ENCODE data around the gene TXNDC17. TPM values are rescaled to one million over a fixed set of nuclear protein-coding genes. Genes with fewer than 3 reads are reported as not detected.

The TXNDC17 gene
- total and polyA plus RNA-seq, 7 experiments from 2014 or later = 14.3 to 89.7 (median 20.7) TPM

DNA sequence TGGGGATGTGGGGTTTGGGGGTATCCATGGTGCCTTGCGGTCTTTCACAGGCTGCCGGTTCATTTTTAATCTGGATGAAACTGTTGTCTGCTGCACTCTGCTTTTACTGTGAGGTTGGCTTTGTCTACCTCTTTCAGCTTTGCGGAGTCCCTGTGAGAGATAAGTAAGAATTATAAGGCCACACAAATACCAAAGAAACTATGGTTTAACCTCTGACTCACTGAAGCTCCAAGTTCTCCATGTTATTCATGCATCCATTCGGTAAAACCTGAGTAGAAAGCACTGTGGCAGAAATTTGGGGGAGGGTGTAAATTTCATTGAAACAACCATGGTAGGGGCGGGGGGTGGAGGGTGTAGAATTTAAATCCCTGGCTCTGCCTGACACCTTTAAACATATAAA, 30.8 kb upstream of the TXNDC17 start:
- H3K4me1 Mint-ChIP-seq = peaks cover 0 to 13% (median 0%) of the 10 kb centered on the region in 7 donors

DNA sequence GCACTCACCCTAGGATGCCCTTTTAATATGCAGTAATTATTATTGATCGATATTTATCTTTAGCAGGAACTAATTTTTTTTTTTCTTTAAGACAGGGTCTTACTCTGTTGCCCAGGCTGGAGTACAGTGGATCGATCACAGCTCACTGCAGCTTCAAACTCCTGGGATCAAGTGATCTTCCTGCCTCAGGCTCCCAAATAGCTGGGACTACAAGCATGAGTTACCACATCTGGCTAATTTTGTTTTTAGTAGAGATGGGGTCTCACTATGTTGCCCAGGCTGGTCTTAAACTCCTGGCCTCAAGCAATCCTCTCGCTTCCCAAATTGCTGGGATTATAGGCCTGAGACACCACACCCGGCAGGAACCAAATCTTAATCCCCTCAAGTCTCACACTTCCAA, 29.6 kb upstream of the TXNDC17 start:
- Histone ChIP-seq H3K9me3 (ENCODE audit: control insufficient read depth in 2 of 3, low read length in 3 of 3) (no peaks in the 10 kb centered on the region), H3K4me3 (ENCODE audit: low read length) (no peak overlapping the region), H3K27me3 (ENCODE audit: control insufficient read depth in 2 of 2, insufficient read depth in 2 of 2, low read length in 2 of 2) (no peaks in the 10 kb centered on the region), H3K27ac (ENCODE audit: low read depth, low read length) (no peak overlapping the region), H3K4me1 (ENCODE audit: control insufficient read depth in 2 of 2, insufficient read depth in 2 of 2, low read length in 2 of 2) (no peaks in the 10 kb centered on the region), H3K36me3 (ENCODE audit: control insufficient read depth in 2 of 3, insufficient read depth in 3 of 3, low read length in 3 of 3) (peaks cover 0 to 39% (median 11%) of the 10 kb centered on the region in 3 experiments)
- Mint-ChIP-seq H3K4me1 (peaks cover 0 to 13% (median 0%) of the 10 kb centered on the region in 7 donors), H3K27me3 (no peaks in the 10 kb centered on the region), H3K4me3 (no peak overlapping the region), H3K36me3 (peaks cover 0 to 53% (median 24%) of the 10 kb centered on the region in 5 donors), H3K9me3 (no peaks in the 10 kb centered on the region), H3K27ac (no peak overlapping the region)
- DNase-seq (no peak), ATAC-seq (no peak)
- intact Hi-C loops (cut with micrococcal nuclease) = no loop called here
- ChIA-PET CTCF (interaction anchor here (1.1 kb wide), 1 partner anchor 20 kb away, joined by 3 read pairs; no protein-coding TSS in a partner anchor), POLR2A (no interaction called here)

More for the DNA sequence above, 30.8 kb upstream of the TXNDC17 start:
- Mint-ChIP-seq H3K27ac (no peak overlapping the region), H3K4me3 (no peak overlapping the region), H3K36me3 (peaks cover 6 to 62% (median 33%) of the 10 kb centered on the region in 5 donors), H3K9me3 (no peaks in the 10 kb centered on the region), H3K27me3 (no peaks in the 10 kb centered on the region)
- no peaks in the 10 kb centered on the region for H3K27me3 ChIP-seq (ENCODE audit: control insufficient read depth in 2 of 2, insufficient read depth in 2 of 2, low read length in 2 of 2)
- H3K27ac ChIP-seq (ENCODE audit: low read depth, low read length) = no peak overlapping the region
- no peak for DNase-seq
- ChIA-PET POLR2A (no interaction called here), CTCF (no interaction called here)
- no peaks in the 10 kb centered on the region for H3K4me1 ChIP-seq (ENCODE audit: control insufficient read depth in 2 of 2, insufficient read depth in 2 of 2, low read length in 2 of 2)
- H3K36me3 ChIP-seq (ENCODE audit: control insufficient read depth in 2 of 3, insufficient read depth in 3 of 3, low read length in 3 of 3) = peaks cover 0 to 51% (median 11%) of the 10 kb centered on the region in 3 experiments
- intact Hi-C loops (cut with micrococcal nuclease) = no loop called here
- H3K9me3 ChIP-seq (ENCODE audit: control insufficient read depth in 2 of 3, low read length in 3 of 3) = no peaks in the 10 kb centered on the region
- no peak for ATAC-seq
- no peak overlapping the region for H3K4me3 ChIP-seq (ENCODE audit: low read length)

DNA sequence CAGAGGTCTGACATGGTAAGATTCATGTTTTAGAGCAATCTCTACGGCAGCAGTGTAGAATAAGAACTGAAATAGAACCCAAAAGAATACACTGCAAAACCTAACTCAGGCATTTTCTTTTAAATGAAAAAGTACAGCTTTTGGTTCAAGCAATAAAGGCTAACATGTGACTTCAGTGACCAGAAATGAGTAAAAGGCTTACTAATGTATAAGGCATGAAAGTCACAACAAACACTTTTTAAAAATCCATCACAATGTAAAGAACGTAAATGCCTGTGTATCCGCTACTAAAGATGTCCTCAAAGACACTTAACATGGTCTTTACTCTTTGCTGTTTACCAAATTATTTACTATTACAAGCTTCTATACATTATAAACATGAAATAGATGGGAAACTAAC, 16.9 kb upstream of the TXNDC17 start:
- H3K9me3 ChIP-seq (ENCODE audit: control insufficient read depth in 2 of 3, low read length in 3 of 3) = no peaks in the 10 kb centered on the region
- no peaks in the 10 kb centered on the region for H3K4me1 ChIP-seq (ENCODE audit: control insufficient read depth in 2 of 2, insufficient read depth in 2 of 2, low read length in 2 of 2)
- Mint-ChIP-seq H3K4me1 (no peaks in the 10 kb centered on the region), H3K27ac (no peak overlapping the region), H3K27me3 (no peaks in the 10 kb centered on the region), H3K4me3 (no peak overlapping the region), H3K9me3 (no peaks in the 10 kb centered on the region), H3K36me3 (peaks cover 3 to 49% (median 11%) of the 10 kb centered on the region in 5 donors)
- H3K36me3 ChIP-seq (ENCODE audit: control insufficient read depth in 2 of 3, insufficient read depth in 3 of 3, low read length in 3 of 3) = peaks cover 0 to 34% (median 11%) of the 10 kb centered on the region in 3 experiments
- intact Hi-C loops (cut with micrococcal nuclease) = no loop called here
- H3K27me3 ChIP-seq (ENCODE audit: control insufficient read depth in 2 of 2, insufficient read depth in 2 of 2, low read length in 2 of 2) = no peaks in the 10 kb centered on the region
- no peak for ATAC-seq
- DNase-seq = no peak
- CTCF ChIA-PET = no interaction called here
- no peak overlapping the region for H3K27ac ChIP-seq (ENCODE audit: low read depth, low read length)
- POLR2A ChIA-PET = no interaction called here
- H3K4me3 ChIP-seq (ENCODE audit: low read length) = no peak overlapping the region

DNA sequence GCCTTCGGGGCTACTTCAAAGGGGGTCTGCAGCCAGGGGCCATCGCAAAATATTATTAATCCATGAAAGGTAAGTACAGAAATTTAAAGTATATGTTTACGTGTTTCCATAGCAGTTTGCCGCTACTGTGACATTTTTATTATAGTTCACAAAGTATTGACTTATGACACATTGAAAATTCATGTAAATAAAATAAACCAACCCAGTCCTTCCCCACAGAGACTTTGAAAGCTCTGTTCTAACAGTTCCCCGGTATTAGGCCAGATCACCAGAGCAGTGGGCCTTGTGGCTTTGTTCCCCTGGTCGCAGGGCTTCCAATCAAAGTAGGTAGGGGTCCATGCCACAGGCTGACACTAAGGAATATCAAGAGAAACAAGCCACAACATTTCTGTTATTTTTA, 14.2 kb upstream of the TXNDC17 start:
- Histone ChIP-seq H3K4me1 (ENCODE audit: control insufficient read depth in 2 of 2, insufficient read depth in 2 of 2, low read length in 2 of 2) (no peaks in the 10 kb centered on the region), H3K36me3 (ENCODE audit: control insufficient read depth in 2 of 3, insufficient read depth in 3 of 3, low read length in 3 of 3) (peaks cover 4 to 39% (median 7%) of the 10 kb centered on the region in 3 experiments), H3K27me3 (ENCODE audit: control insufficient read depth in 2 of 2, insufficient read depth in 2 of 2, low read length in 2 of 2) (no peaks in the 10 kb centered on the region), H3K27ac (ENCODE audit: low read depth, low read length) (no peak overlapping the region), H3K4me3 (ENCODE audit: low read length) (no peak overlapping the region), H3K9me3 (ENCODE audit: control insufficient read depth in 2 of 3, low read length in 3 of 3) (no peaks in the 10 kb centered on the region)
- Mint-ChIP-seq H3K36me3 (peaks cover 3 to 54% (median 22%) of the 10 kb centered on the region in 5 donors), H3K27ac (no peak overlapping the region), H3K4me1 (peaks cover 2 to 12% (median 8%) of the 10 kb centered on the region in 7 donors), H3K27me3 (no peaks in the 10 kb centered on the region), H3K9me3 (no peaks in the 10 kb centered on the region), H3K4me3 (no peak overlapping the region)
- ATAC-seq = no peak
- DNase-seq = no peak
- intact Hi-C loops (cut with micrococcal nuclease) = no loop called here
- POLR2A ChIA-PET = no interaction called here
- CTCF ChIA-PET = no interaction called here

DNA sequence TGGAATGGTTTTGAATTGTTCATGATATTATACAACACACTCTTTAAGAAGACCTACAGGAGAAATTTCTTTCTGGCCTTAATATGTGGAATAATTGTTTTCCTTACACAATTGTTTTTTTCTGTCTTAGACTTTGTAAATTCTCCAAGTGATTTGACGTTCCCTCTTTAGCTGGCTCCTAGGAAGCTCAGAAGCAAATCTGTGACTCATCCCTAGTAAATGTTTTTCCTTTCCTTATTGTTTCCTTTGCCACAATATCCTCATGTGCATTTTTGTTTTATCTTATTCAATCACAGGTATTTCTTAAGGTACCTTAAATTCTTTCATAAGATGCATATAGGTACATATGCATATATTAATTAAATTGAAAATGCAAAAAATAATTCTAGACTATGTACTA, 13.8 kb upstream of the TXNDC17 start:
- Histone ChIP-seq H3K27ac (ENCODE audit: low read depth, low read length) (no peak overlapping the region), H3K27me3 (ENCODE audit: control insufficient read depth in 2 of 2, insufficient read depth in 2 of 2, low read length in 2 of 2) (no peaks in the 10 kb centered on the region), H3K4me1 (ENCODE audit: control insufficient read depth in 2 of 2, insufficient read depth in 2 of 2, low read length in 2 of 2) (no peaks in the 10 kb centered on the region), H3K36me3 (ENCODE audit: control insufficient read depth in 2 of 3, insufficient read depth in 3 of 3, low read length in 3 of 3) (peaks cover 4 to 36% (median 7%) of the 10 kb centered on the region in 3 experiments), H3K4me3 (ENCODE audit: low read length) (no peak overlapping the region), H3K9me3 (ENCODE audit: control insufficient read depth in 2 of 3, low read length in 3 of 3) (no peaks in the 10 kb centered on the region)
- DNase-seq (no peak), ATAC-seq (no peak)
- Mint-ChIP-seq H3K36me3 (peaks cover 3 to 55% (median 23%) of the 10 kb centered on the region in 5 donors), H3K27me3 (no peaks in the 10 kb centered on the region), H3K9me3 (no peaks in the 10 kb centered on the region), H3K4me1 (peaks cover 2 to 12% (median 8%) of the 10 kb centered on the region in 7 donors), H3K4me3 (no peak overlapping the region), H3K27ac (no peak overlapping the region)
- POLR2A ChIA-PET = no interaction called here
- CTCF ChIA-PET = no interaction called here
- intact Hi-C loops (cut with micrococcal nuclease) = no loop called here

DNA sequence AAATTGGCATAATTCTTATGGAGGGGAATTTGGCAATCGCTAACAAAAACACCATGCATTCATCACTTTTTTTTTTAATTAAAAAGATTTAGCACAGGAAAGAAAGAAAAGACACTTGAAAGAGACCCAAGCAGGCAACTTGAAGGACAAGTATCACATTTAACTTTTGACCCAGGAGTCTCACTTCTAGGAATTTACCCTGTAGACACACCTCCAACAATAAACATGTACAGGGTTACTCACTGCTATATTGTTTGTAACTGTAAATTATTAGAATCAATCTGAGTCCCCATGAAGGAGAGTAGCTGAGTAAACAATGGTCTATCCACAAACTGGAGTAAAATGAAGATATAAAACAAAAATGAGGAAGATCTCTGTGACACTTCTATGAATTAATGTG, 10.5 kb upstream of the TXNDC17 start:
- Mint-ChIP-seq H3K9me3 (no peaks in the 10 kb centered on the region), H3K4me1 (peaks cover 2 to 15% (median 10%) of the 10 kb centered on the region in 7 donors), H3K36me3 (peaks cover 17 to 72% (median 48%) of the 10 kb centered on the region in 5 donors), H3K4me3 (no peak overlapping the region), H3K27ac (peak overlapping the region in 1 of 9 donors; percentile 0), H3K27me3 (no peaks in the 10 kb centered on the region)
- Histone ChIP-seq H3K27me3 (ENCODE audit: control insufficient read depth in 2 of 2, insufficient read depth in 2 of 2, low read length in 2 of 2) (no peaks in the 10 kb centered on the region), H3K36me3 (ENCODE audit: control insufficient read depth in 2 of 3, insufficient read depth in 3 of 3, low read length in 3 of 3) (peaks cover 5 to 46% (median 11%) of the 10 kb centered on the region in 3 experiments), H3K4me3 (ENCODE audit: low read length) (no peak overlapping the region), H3K4me1 (ENCODE audit: control insufficient read depth in 2 of 2, insufficient read depth in 2 of 2, low read length in 2 of 2) (no peaks in the 10 kb centered on the region), H3K9me3 (ENCODE audit: control insufficient read depth in 2 of 3, low read length in 3 of 3) (no peaks in the 10 kb centered on the region), H3K27ac (ENCODE audit: low read depth, low read length) (no peak overlapping the region)
- ChIA-PET CTCF (no interaction called here), POLR2A (no interaction called here)
- no peak for ATAC-seq
- DNase-seq = no peak
- intact Hi-C loops (cut with micrococcal nuclease) = no loop called here

DNA sequence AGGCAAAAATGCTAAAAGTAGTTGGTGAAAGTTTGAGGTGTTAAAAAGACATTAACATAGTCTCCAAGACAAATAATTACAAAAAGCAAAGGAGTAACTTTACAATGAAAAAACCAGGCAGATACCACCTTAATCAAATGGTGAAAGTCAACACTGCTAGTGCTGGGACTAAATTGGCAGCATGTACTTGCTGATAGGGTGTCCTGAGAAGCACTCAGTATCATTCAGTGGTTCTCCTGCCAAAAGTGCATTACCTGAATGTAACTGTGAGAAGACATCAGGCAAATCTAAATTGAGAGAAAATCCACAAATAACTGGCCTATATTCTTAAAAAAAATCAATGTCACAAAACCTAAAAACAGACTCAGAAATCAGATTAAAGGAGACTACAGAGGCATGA, 8.3 kb upstream of the TXNDC17 start:
- no peak overlapping the region for H3K4me3 ChIP-seq (ENCODE audit: low read length)
- H3K27me3 ChIP-seq (ENCODE audit: control insufficient read depth in 2 of 2, insufficient read depth in 2 of 2, low read length in 2 of 2) = no peaks in the 10 kb centered on the region
- H3K4me1 ChIP-seq (ENCODE audit: control insufficient read depth in 2 of 2, insufficient read depth in 2 of 2, low read length in 2 of 2) = no peaks in the 10 kb centered on the region
- no peaks in the 10 kb centered on the region for H3K9me3 Mint-ChIP-seq
- no peaks in the 10 kb centered on the region for H3K9me3 ChIP-seq (ENCODE audit: control insufficient read depth in 2 of 3, low read length in 3 of 3)
- ChIA-PET CTCF (no interaction called here), POLR2A (interaction anchor here (0.5 kb wide), 1 partner anchor 30 kb away, joined by 3 read pairs; no protein-coding TSS in a partner anchor)
- no peak for DNase-seq
- H3K4me1 Mint-ChIP-seq = peaks cover 2 to 22% (median 10%) of the 10 kb centered on the region in 7 donors
- peaks cover 14 to 63% (median 48%) of the 10 kb centered on the region in 5 donors for H3K36me3 Mint-ChIP-seq
- no peak overlapping the region for H3K4me3 Mint-ChIP-seq
- no peaks in the 10 kb centered on the region for H3K27me3 Mint-ChIP-seq
- H3K36me3 ChIP-seq (ENCODE audit: control insufficient read depth in 2 of 3, insufficient read depth in 3 of 3, low read length in 3 of 3) = peaks cover 5 to 38% (median 11%) of the 10 kb centered on the region in 3 experiments
- H3K27ac Mint-ChIP-seq = no peak overlapping the region
- H3K27ac ChIP-seq (ENCODE audit: low read depth, low read length) = no peak overlapping the region
- ATAC-seq = no peak
- intact Hi-C loops (cut with micrococcal nuclease) = no loop called here
